ENCODE data around the gene DHCR24. TPM values are rescaled to one million over a fixed set of nuclear protein-coding genes. Genes with fewer than 3 reads are reported as not detected.

DHCR24 gene
- total RNA-seq, 1 experiment from 2014 or later: 369 TPM

DNA sequence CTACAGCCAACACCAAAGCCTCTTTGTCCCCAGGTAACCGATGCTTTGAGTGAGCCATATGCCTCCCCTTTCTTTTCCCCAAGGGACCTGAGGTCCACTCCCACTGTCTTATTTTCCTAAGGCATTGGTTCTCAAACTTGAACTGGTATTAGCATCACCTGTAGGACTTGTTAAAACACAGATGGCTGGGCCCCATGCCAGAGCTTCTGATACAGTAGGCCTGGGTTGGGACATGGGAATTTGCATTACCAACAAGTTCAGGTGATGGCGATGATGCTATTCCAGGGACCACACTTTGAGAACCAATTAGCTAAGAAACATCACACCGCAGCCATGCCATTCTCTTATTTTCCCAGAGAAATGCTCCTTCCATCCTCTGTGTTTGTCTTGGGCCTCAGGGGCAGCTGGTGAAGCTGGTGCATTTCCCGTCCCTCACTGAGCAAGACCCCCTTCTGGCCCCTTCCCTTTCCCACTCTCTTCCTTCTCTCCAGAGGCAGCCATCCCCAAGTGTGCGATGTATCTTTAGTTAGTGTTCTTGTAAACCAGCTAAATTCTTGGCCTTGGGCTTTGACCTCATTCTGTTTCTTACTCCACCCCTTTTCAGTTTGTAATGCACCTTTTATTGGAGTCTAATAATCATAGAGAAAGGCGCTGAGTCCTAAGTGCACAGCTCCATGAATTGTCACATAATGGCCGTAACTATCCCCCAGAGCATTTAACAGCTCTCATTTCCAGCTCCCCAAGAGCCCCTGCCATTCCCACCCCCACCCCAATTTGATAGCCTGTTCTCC, 71.7 kb downstream of the DHCR24 start:
- H3K27ac ChIP-seq: no peak overlapping the region
- H4K20me1 ChIP-seq (ENCODE audit: insufficient read depth): no peaks in the 10 kb centered on the region
- no peaks in the 10 kb centered on the region for H3K9me2 ChIP-seq (ENCODE audit: insufficient read depth)
- no TSS peak for BruUV-seq (replicated peaks)
- TF ChIP-seq EZH2 (IDR thresholded peaks at IDR 0.05; ENCODE audit: low read depth): no peak
- no peak for TF ChIP-seq CTCF (conservative IDR thresholded peaks at IDR 0.05)
- H3K79me2 ChIP-seq (ENCODE audit: low read depth): no peaks in the 10 kb centered on the region
- no peaks in the 10 kb centered on the region for H3F3A ChIP-seq (ENCODE audit: insufficient read depth, low read depth)
- CTCF ChIA-PET: no interaction called here
- H2AFZ ChIP-seq: no peak overlapping the region
- H3K9me3 ChIP-seq (ENCODE audit: insufficient read depth, low read depth): no peaks in the 10 kb centered on the region
- H3K4me1 ChIP-seq (replicated peaks; ENCODE audit: insufficient read depth): peaks cover 14% of the 10 kb centered on the region
- DNase-seq: no peak
- no peaks in the 10 kb centered on the region for H3K36me3 ChIP-seq (ENCODE audit: low read depth)
- H3K4me3 ChIP-seq: no peak overlapping the region
- no peaks in the 10 kb centered on the region for H3K27me3 ChIP-seq (ENCODE audit: insufficient read depth, low read depth)
- intact Hi-C loops (cut with micrococcal nuclease; ENCODE audit: unreplicated experiment): no loop called here
- no peak overlapping the region for H3K4me2 ChIP-seq
- POLR2A ChIA-PET (ENCODE audit: unreplicated experiment): no interaction called here

DNA sequence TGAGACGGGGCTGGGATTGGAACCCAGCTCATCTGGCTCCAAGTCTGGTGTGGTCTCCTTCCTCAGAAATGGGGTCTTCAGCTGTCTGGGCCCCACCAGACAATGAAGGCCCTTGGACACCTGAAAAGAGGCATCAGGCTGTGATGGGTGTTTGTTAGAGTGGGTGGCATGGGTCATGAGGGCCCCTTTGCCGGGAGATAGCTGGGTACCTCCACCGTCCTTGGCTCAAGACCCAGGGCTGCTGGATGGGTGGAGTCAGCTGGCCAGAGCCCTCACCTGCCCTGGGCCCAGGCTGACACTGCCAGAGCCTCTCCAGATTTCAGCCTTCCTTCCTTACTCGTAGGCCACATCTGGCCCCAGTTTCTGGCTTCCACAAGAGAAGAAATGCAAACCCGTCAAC, 72.4 kb downstream of the DHCR24 start:
- no peaks in the 10 kb centered on the region for H4K20me1 ChIP-seq (ENCODE audit: insufficient read depth)
- ChIA-PET CTCF (no interaction called here), POLR2A (ENCODE audit: unreplicated experiment) (no interaction called here)
- H3K79me2 ChIP-seq (ENCODE audit: low read depth): no peaks in the 10 kb centered on the region
- no peaks in the 10 kb centered on the region for H3K36me3 ChIP-seq (ENCODE audit: low read depth)
- no peaks in the 10 kb centered on the region for H3K9me2 ChIP-seq (ENCODE audit: insufficient read depth)
- no peaks in the 10 kb centered on the region for H3K27me3 ChIP-seq (ENCODE audit: insufficient read depth, low read depth)
- no peaks in the 10 kb centered on the region for H3F3A ChIP-seq (ENCODE audit: insufficient read depth, low read depth)
- intact Hi-C loops (cut with micrococcal nuclease; ENCODE audit: unreplicated experiment): loop anchor here (5.0 kb wide), 1 partner anchor 937 kb away; no protein-coding TSS in a partner anchor
- no peak for DNase-seq
- no TSS peak for BruUV-seq (replicated peaks)
- H2AFZ ChIP-seq: no peak overlapping the region
- no peak overlapping the region for H3K4me2 ChIP-seq
- TF ChIP-seq CTCF (conservative IDR thresholded peaks at IDR 0.05): no peak
- no peak for TF ChIP-seq EZH2 (IDR thresholded peaks at IDR 0.05; ENCODE audit: low read depth)
- H3K4me3 ChIP-seq: no peak overlapping the region
- peaks cover 13% of the 10 kb centered on the region for H3K4me1 ChIP-seq (replicated peaks; ENCODE audit: insufficient read depth)
- no peak overlapping the region for H3K27ac ChIP-seq
- no peaks in the 10 kb centered on the region for H3K9me3 ChIP-seq (ENCODE audit: insufficient read depth, low read depth)

- H4K20me1 ChIP-seq (ENCODE audit: insufficient read depth): no peaks in the 10 kb centered on the region
- ChIA-PET CTCF (no interaction called here), POLR2A (ENCODE audit: unreplicated experiment) (no interaction called here)
- peaks cover 8% of the 10 kb centered on the region for H3K4me1 ChIP-seq (replicated peaks; ENCODE audit: insufficient read depth)
- BruUV-seq (replicated peaks): no TSS peak
- H3K9me3 ChIP-seq (ENCODE audit: insufficient read depth, low read depth): no peaks in the 10 kb centered on the region
- no peak for DNase-seq
- intact Hi-C loops (cut with micrococcal nuclease; ENCODE audit: unreplicated experiment): loop anchor here (5.0 kb wide), 1 partner anchor 937 kb away; no protein-coding TSS in a partner anchor
- no peak overlapping the region for H3K27ac ChIP-seq
- H3K4me3 ChIP-seq: no peak overlapping the region
- H3F3A ChIP-seq (ENCODE audit: insufficient read depth, low read depth): no peaks in the 10 kb centered on the region
- no peaks in the 10 kb centered on the region for H3K27me3 ChIP-seq (ENCODE audit: insufficient read depth, low read depth)
- H2AFZ ChIP-seq: no peak overlapping the region
- H3K79me2 ChIP-seq (ENCODE audit: low read depth): no peaks in the 10 kb centered on the region
- H3K9me2 ChIP-seq (ENCODE audit: insufficient read depth): no peaks in the 10 kb centered on the region
- H3K4me2 ChIP-seq: no peak overlapping the region
- no peaks in the 10 kb centered on the region for H3K36me3 ChIP-seq (ENCODE audit: low read depth)
- TF ChIP-seq EZH2 (IDR thresholded peaks at IDR 0.05; ENCODE audit: low read depth) (no peak), CTCF (conservative IDR thresholded peaks at IDR 0.05) (no peak)
Measured at GRCh38 chr1:54814126-54814498, 72.9 kb downstream of the DHCR24 start.

Data from PC-9 (cell line).